Hepatocyte (in vitro differentiated cells): ENCODE measurements around the gene FRMPD4. TPM values are rescaled to one million over a fixed set of nuclear protein-coding genes. Genes with fewer than 3 reads are reported as not detected.

Experiments
- DNase-seq: peaks from one replicate; pipeline ENCODE4 v3.0.0-alpha.2; 2016; ENCODE audit warnings: low spot score
- H2AFZ ChIP-seq: fragments of 200-600 bp; sonication (generic); 2 replicates; pipeline ENCODE4 v1.6.0; 2016; ENCODE audit warnings: antibody characterized with exemption, mild to moderate bottlenecking
- H3K27ac ChIP-seq: fragments of 200-600 bp; sonication (generic); 2 replicates; pipeline ENCODE4 v1.5.1; 2016; ENCODE audit warnings: mild to moderate bottlenecking
- H3K27me3 ChIP-seq: fragments of 200-600 bp; sonication (generic); 2 replicates; pipeline ENCODE4 v1.6.1; 2016
- H3K36me3 ChIP-seq: fragments of 200-600 bp; sonication (generic); replicated peaks from 2 replicates; pipeline ENCODE4 v1.5.1; 2016; ENCODE audit warnings: low read depth; ENCODE audit not compliant: insufficient read depth
- H3K4me1 ChIP-seq: fragments of 200-600 bp; sonication (generic); 2 replicates; pipeline ENCODE4 v1.5.1; 2016; ENCODE audit warnings: mild to moderate bottlenecking, moderate library complexity; ENCODE audit not compliant: insufficient read depth
- H3K4me2 ChIP-seq: fragments of 200-600 bp; sonication (generic); 2 replicates; pipeline ENCODE4 v1.6.0; 2016
- H3K4me3 ChIP-seq: fragments of 200-600 bp; sonication (generic); 2 replicates; pipeline ENCODE4 v1.5.1; 2016; ENCODE audit warnings: mild to moderate bottlenecking
- H3K79me2 ChIP-seq: fragments of 200-600 bp; sonication (generic); 2 replicates; pipeline ENCODE4 v1.6.0; 2017; ENCODE audit warnings: mild to moderate bottlenecking
- H3K9me2 ChIP-seq: fragments of 200-600 bp; sonication (generic); replicated peaks from 2 replicates; pipeline ENCODE4 v1.6.0; 2017; ENCODE audit warnings: mild to moderate bottlenecking; ENCODE audit not compliant: insufficient read depth
- H3K9me3 ChIP-seq: fragments of 200-600 bp; sonication (generic); 2 replicates; pipeline ENCODE4 v1.5.1; 2016; ENCODE audit warnings: low read depth, mild to moderate bottlenecking
- H4K20me1 ChIP-seq: fragments of 200-600 bp; sonication (generic); 2 replicates; pipeline ENCODE4 v1.6.0; 2016; ENCODE audit warnings: mild to moderate bottlenecking; ENCODE audit not compliant: insufficient read depth, poor library complexity, severe bottlenecking
- EZH2 ChIP-seq: fragments of 200-600 bp; sonication (generic); IDR thresholded peaks from 2 replicates; pipeline ENCODE4 v1.6.1; 2016; ENCODE audit warnings: antibody characterized with exemption, mild to moderate bottlenecking, borderline replicate concordance
- EZH2phosphoT487 ChIP-seq: fragments of 200-600 bp; sonication (generic); IDR thresholded peaks from one replicate; pipeline ENCODE4 v1.6.1; 2018; ENCODE audit warnings: antibody characterized with exemption, mild to moderate bottlenecking, low read depth, moderate library complexity; ENCODE audit not compliant: unreplicated experiment, severe bottlenecking
- WGBS: methylation state at CpG from one replicate; pipeline ENCODE4 v1.1.6; 2016; ENCODE audit warnings: low lambda C conversion rate; ENCODE audit errors: missing lambda C conversion rate; 5-methylcytosine and 5-hydroxymethylcytosine counted together
- polyA plus RNA-seq: library from polyadenylated mRNA; unstranded; fragments of >200 nt; fragmentation: Nextera tagmentation; extraction: Ambion mirVana; gene quantifications from 2 replicates; pipeline ENCODE4 v1.2.1, GENCODE V29; 2016
- total RNA-seq: library from RNA; depleted of rRNA; stranded (reverse); fragments of >200 nt; gene quantifications from 2 replicates; pipeline ENCODE4 v1.2.3, GENCODE V29; 2014
- TF ChIP-seq, protein P1 (sequence below): fragments of 200-600 bp; sonication (generic); IDR thresholded peaks from 2 replicates; pipeline ENCODE4 v1.5.1; 2016; ENCODE audit warnings: antibody characterized with exemption, mild to moderate bottlenecking; ENCODE audit not compliant: poor library complexity

The FRMPD4 gene
- total and polyA plus RNA-seq, 2 experiments from 2014 or later: 0.23 TPM; not detected in 1

DNA sequence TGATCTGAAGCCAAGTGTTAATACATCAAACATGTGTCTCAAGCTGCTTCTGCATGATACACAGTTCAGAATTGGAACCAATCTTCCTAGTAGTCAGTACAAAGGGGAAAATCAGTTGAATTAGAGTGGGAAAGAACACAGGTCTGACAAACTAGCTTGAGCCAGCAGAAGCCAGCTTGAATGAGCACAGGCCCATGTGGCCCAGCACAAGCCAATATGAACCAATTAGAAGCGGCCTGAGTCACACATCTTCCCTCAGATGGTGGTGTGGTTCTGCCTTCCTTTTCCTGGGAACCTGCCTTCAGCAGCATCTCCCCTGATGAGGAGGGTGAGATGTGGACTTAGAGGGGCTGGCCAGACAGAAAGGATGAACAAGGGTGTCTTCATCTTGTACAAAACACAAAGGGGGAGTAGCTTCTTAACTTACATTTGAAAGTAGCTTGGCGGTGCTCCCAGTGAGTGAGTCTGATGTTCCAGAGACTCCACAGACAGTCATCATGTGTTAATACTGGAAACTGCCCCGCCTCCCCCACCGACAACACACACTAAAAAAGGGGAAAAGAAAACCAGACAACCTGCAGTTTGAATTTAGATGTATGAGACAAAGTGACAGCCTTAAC is 72.0 kb downstream of the FRMPD4 start:
- no peaks in the 10 kb centered on the region for H3K9me3 ChIP-seq
- no peak overlapping the region for H3K4me3 ChIP-seq
- H3K4me2 ChIP-seq: no peak overlapping the region
- no peaks in the 10 kb centered on the region for H4K20me1 ChIP-seq
- no peak for DNase-seq
- no peaks in the 10 kb centered on the region for H3K9me2 ChIP-seq
- H3K27me3 ChIP-seq: no peaks in the 10 kb centered on the region
- no peaks in the 10 kb centered on the region for H3K36me3 ChIP-seq
- no peak overlapping the region for H3K27ac ChIP-seq
- no peak for TF ChIP-seq EZH2phosphoT487
- H3K4me1 ChIP-seq: no peaks in the 10 kb centered on the region
- no peaks in the 10 kb centered on the region for H3K79me2 ChIP-seq
- H2AFZ ChIP-seq: no peak overlapping the region
- 64% methylated on average over 4 of the region's 4 CpGs for WGBS

DNA sequence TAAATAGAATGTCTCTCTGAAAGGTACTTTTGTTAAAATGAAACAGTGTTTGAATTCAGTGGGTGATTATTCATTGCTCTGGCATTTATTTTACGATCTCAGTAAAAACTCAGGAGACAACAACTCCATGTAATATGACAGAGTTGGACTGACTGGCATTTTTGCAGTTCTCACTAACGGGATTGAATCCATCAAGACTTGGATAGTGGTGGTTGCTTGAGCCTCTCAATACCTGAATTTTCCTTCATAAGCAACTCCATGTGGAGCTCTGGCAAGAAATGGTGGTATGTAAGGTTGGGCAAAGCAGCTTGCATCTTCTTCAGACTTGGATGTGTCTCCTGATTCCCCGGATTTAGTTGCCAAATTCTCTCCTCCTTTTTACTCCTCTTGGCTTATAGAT is 72.7 kb downstream of the FRMPD4 start:
- H3K79me2 ChIP-seq: no peaks in the 10 kb centered on the region
- no peaks in the 10 kb centered on the region for H3K36me3 ChIP-seq
- H3K4me2 ChIP-seq: no peak overlapping the region
- no peak for DNase-seq
- H4K20me1 ChIP-seq: no peaks in the 10 kb centered on the region
- no peak overlapping the region for H2AFZ ChIP-seq
- no peaks in the 10 kb centered on the region for H3K4me1 ChIP-seq
- no peaks in the 10 kb centered on the region for H3K9me3 ChIP-seq
- H3K4me3 ChIP-seq: no peak overlapping the region
- TF ChIP-seq, protein P1, sequence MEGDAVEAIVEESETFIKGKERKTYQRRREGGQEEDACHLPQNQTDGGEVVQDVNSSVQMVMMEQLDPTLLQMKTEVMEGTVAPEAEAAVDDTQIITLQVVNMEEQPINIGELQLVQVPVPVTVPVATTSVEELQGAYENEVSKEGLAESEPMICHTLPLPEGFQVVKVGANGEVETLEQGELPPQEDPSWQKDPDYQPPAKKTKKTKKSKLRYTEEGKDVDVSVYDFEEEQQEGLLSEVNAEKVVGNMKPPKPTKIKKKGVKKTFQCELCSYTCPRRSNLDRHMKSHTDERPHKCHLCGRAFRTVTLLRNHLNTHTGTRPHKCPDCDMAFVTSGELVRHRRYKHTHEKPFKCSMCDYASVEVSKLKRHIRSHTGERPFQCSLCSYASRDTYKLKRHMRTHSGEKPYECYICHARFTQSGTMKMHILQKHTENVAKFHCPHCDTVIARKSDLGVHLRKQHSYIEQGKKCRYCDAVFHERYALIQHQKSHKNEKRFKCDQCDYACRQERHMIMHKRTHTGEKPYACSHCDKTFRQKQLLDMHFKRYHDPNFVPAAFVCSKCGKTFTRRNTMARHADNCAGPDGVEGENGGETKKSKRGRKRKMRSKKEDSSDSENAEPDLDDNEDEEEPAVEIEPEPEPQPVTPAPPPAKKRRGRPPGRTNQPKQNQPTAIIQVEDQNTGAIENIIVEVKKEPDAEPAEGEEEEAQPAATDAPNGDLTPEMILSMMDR: no peak
- H3K27ac ChIP-seq: no peak overlapping the region
- no peaks in the 10 kb centered on the region for H3K27me3 ChIP-seq
- WGBS: 55% methylated on average over 3 of the region's 3 CpGs
- no peaks in the 10 kb centered on the region for H3K9me2 ChIP-seq

DNA sequence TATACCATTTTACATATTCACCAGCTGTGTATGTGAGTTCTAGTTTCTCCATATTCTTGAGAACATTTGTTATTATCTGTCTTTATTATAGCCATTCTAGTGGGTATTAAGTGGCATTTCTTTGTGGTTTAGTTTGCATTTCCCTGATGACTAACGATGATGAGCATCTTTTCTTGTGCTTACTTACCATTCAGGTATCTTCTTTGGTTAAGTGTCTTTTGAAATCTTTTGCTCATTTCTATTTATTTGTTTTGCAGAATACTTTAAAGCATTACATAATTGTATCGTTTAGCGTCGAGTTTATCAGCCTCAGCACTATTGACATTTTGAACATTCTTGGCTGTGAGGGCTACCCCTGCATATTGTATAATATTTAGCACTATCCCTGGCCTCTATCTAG is 85.4 kb downstream of the FRMPD4 start:
- no peaks in the 10 kb centered on the region for H3K4me1 ChIP-seq
- H3K27me3 ChIP-seq: no peaks in the 10 kb centered on the region
- no peak overlapping the region for H2AFZ ChIP-seq
- DNase-seq: no peak
- no peaks in the 10 kb centered on the region for H4K20me1 ChIP-seq
- no peaks in the 10 kb centered on the region for H3K79me2 ChIP-seq
- TF ChIP-seq EZH2 (no peak), EZH2phosphoT487 (no peak)
- TF ChIP-seq, protein P1: no peak
- 90% methylated on average over 4 of the region's 4 CpGs for WGBS
- H3K4me2 ChIP-seq: no peak overlapping the region
- H3K9me3 ChIP-seq: no peaks in the 10 kb centered on the region
- H3K27ac ChIP-seq: no peak overlapping the region
- no peaks in the 10 kb centered on the region for H3K36me3 ChIP-seq
- no peaks in the 10 kb centered on the region for H3K9me2 ChIP-seq
- no peak overlapping the region for H3K4me3 ChIP-seq

DNA sequence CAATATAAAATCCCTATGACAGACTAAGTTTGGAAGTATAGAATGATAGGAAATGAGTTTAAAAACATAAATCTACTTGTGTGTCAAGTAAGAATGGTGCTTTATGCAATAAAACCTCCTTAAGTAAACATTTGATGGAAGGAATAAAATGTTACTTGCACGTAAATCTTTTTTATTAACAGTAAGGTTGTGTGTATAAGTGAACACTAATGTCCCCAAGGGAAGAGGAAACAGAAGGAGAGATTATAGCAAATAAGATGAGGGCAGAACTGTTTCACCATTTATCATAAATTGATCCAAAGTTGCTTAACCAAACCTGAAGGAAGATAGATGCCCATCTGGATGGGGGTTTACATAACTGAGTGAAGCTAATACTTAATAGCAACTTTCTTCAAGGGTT is 86.8 kb downstream of the FRMPD4 start:
- WGBS: 53% methylated on average over 1 of the region's 1 CpG
- no peak overlapping the region for H3K4me2 ChIP-seq
- no peaks in the 10 kb centered on the region for H3K9me2 ChIP-seq
- no peaks in the 10 kb centered on the region for H3K9me3 ChIP-seq
- H3K36me3 ChIP-seq: no peaks in the 10 kb centered on the region
- no peaks in the 10 kb centered on the region for H3K79me2 ChIP-seq
- no peaks in the 10 kb centered on the region for H4K20me1 ChIP-seq
- TF ChIP-seq, protein P1: no peak
- no peak for TF ChIP-seq EZH2
- no peak for TF ChIP-seq EZH2phosphoT487
- no peak overlapping the region for H3K27ac ChIP-seq
- DNase-seq: no peak
- H3K27me3 ChIP-seq: no peaks in the 10 kb centered on the region
- H3K4me1 ChIP-seq: no peaks in the 10 kb centered on the region
- no peak overlapping the region for H3K4me3 ChIP-seq
- H2AFZ ChIP-seq: no peak overlapping the region
